Liver (tissue), 9 donors: ENCODE measurements around the gene RRP12. TPM values are rescaled to one million over a fixed set of nuclear protein-coding genes. Genes with fewer than 3 reads are reported as not detected.

ENCODE experiments used
- DNase-seq: peaks from one replicate; pipeline ENCODE4 v3.0.0-alpha.2; 2017; ENCODE audit warnings: low spot score
- H3K27ac ChIP-seq, 2 donors: one replicate each; pipeline ENCODE4 v1.7.0; 2013; ENCODE audit warnings: inconsistent platforms in 2 of 2, low read length in 2 of 2, control low read depth in 1 of 2, low read depth in 1 of 2, mild to moderate bottlenecking in 1 of 2
- H3K27me3 ChIP-seq, 4 donors: one replicate each; pipeline versions ENCODE4 v1.6.1 to v1.7.0; 2013; ENCODE audit warnings: low read length in 3 of 4, inconsistent platforms in 1 of 4, mild to moderate bottlenecking in 1 of 4, moderate library complexity in 1 of 4; ENCODE audit not compliant: control insufficient read depth in 4 of 4, insufficient read depth in 4 of 4
- H3K36me3 ChIP-seq, 4 donors: one replicate each; pipeline versions ENCODE4 v1.6.1 to v1.7.0; 2013; ENCODE audit warnings: low read length in 3 of 4, mild to moderate bottlenecking in 3 of 4, low read depth in 1 of 4, moderate library complexity in 1 of 4; ENCODE audit not compliant: control insufficient read depth in 4 of 4, insufficient read depth in 3 of 4
- H3K4me1 ChIP-seq, 4 donors: one replicate each; pipeline versions ENCODE4 v1.6.1 to v1.7.0; 2013; ENCODE audit warnings: low read length in 3 of 4, mild to moderate bottlenecking in 3 of 4, moderate library complexity in 1 of 4; ENCODE audit not compliant: control insufficient read depth in 4 of 4, insufficient read depth in 4 of 4
- H3K4me3 ChIP-seq, 3 donors: one replicate each; pipeline versions ENCODE4 v1.6.1 to v1.7.0; 2013; ENCODE audit warnings: low read length in 3 of 3, control low read depth in 1 of 3, low read depth in 1 of 3, mild to moderate bottlenecking in 1 of 3
- H3K9ac ChIP-seq, 2 donors: one replicate each; pipeline ENCODE4 v1.7.0; 2013; ENCODE audit warnings: low read length in 2 of 2, mild to moderate bottlenecking in 2 of 2, moderate library complexity in 2 of 2, control low read depth in 1 of 2, low read depth in 1 of 2
- H3K9me3 ChIP-seq, 4 donors: one replicate each; pipeline versions ENCODE4 v1.6.1 to v1.7.0; 2013; ENCODE audit warnings: low read length in 3 of 4; ENCODE audit not compliant: control insufficient read depth in 4 of 4
- EGR1 ChIP-seq, 2 donors: IDR thresholded peaks; 2 replicates each; pipeline ENCODE4 v1.6.1; 2016 to 2018; ENCODE audit warnings: antibody characterized with exemption in 2 of 2, low read depth in 2 of 2
- FOXA1 ChIP-seq: IDR thresholded peaks from 2 replicates; pipeline ENCODE4 v1.6.1; 2016; ENCODE audit warnings: antibody characterized with exemption
- FOXA2 ChIP-seq: IDR thresholded peaks from 2 replicates; pipeline ENCODE4 v1.6.1; 2016; ENCODE audit warnings: antibody characterized with exemption
- GABPA ChIP-seq, 2 donors: IDR thresholded peaks in 1 of 2; conservative IDR thresholded peaks in 1 of 2; 2 replicates each; pipeline ENCODE4 v1.6.1; 2016; ENCODE audit warnings: antibody characterized with exemption in 2 of 2, mild to moderate bottlenecking in 1 of 2, moderate library complexity in 1 of 2
- HNF4A ChIP-seq, 2 donors: conservative IDR thresholded peaks; 2 replicates each; pipeline ENCODE4 v1.6.1; 2016; ENCODE audit warnings: antibody characterized with exemption in 2 of 2, mild to moderate bottlenecking in 2 of 2
- HNF4G ChIP-seq: IDR thresholded peaks from 2 replicates; pipeline ENCODE4 v1.6.1; 2016; ENCODE audit warnings: antibody characterized with exemption
- JUND ChIP-seq, 2 donors: IDR thresholded peaks; 2 replicates each; pipeline ENCODE4 v1.6.1; 2016; ENCODE audit warnings: antibody characterized with exemption in 2 of 2
- NR2F2 ChIP-seq: IDR thresholded peaks from 2 replicates; pipeline ENCODE4 v1.6.1; 2016; ENCODE audit warnings: antibody characterized with exemption
- RAD21 ChIP-seq, 2 donors: IDR thresholded peaks; 2 replicates each; pipeline ENCODE4 v1.6.1; 2016; ENCODE audit warnings: antibody characterized with exemption in 2 of 2, mild to moderate bottlenecking in 2 of 2
- RXRA ChIP-seq, 2 donors: IDR thresholded peaks; 2 replicates each; pipeline ENCODE4 v1.6.1; 2017 to 2018; ENCODE audit warnings: antibody characterized with exemption in 2 of 2, mild to moderate bottlenecking in 1 of 2
- SP1 ChIP-seq: IDR thresholded peaks from 2 replicates; pipeline ENCODE4 v1.6.1; 2018; ENCODE audit warnings: antibody characterized with exemption, mild to moderate bottlenecking
- TAF1 ChIP-seq: conservative IDR thresholded peaks from 2 replicates; pipeline ENCODE4 v1.6.1; 2016; ENCODE audit warnings: antibody characterized with exemption, mild to moderate bottlenecking
- YY1 ChIP-seq: IDR thresholded peaks from 2 replicates; pipeline ENCODE4 v1.6.1; 2016; ENCODE audit warnings: antibody characterized with exemption, mild to moderate bottlenecking
- WGBS: extraction: QIAGEN DNeasy Blood & Tissue Kit; methylation state at CpG from one replicate; pipeline ENCODE4 v1.1.7; 2013; 5-methylcytosine and 5-hydroxymethylcytosine counted together
- polyA plus RNA-seq, 2 donors: library from polyadenylated mRNA; stranded (reverse) in 1 of 2; unstranded in 1 of 2; fragments of 200-250 nt in 1 of 2; fragments of >200 nt in 1 of 2; fragmentation: Nextera tagmentation in 1 of 2; extraction: Ambion mirVana in 1 of 2; gene quantifications; one replicate each; pipeline versions ENCODE4 v1.2.1 to v1.2.3, GENCODE V29; 2013 to 2015
- total RNA-seq, 2 donors: library from RNA; depleted of rRNA; stranded (reverse); fragments of >200 nt; gene quantifications; one replicate each; pipeline ENCODE4 v1.2.3, GENCODE V29; 2014
- TF ChIP-seq, protein P1 (sequence below): fragments of 150-350 bp; IDR thresholded peaks from 2 replicates; pipeline ENCODE4 v1.5.1; 2017; ENCODE audit warnings: improper control_type of control experiment, low read depth, low read length; ENCODE audit not compliant: missing input control
- TF ChIP-seq, protein P2 (sequence below): IDR thresholded peaks from 2 replicates; pipeline ENCODE4 v1.6.1; 2016; ENCODE audit warnings: antibody characterized with exemption, mild to moderate bottlenecking
- TF ChIP-seq, protein P3 (sequence below): IDR thresholded peaks from 2 replicates; pipeline ENCODE4 v1.6.1; 2016; ENCODE audit warnings: antibody characterized with exemption
- TF ChIP-seq, protein P4 (sequence below): IDR thresholded peaks from 2 replicates; pipeline ENCODE4 v1.6.1; 2016; ENCODE audit warnings: antibody characterized with exemption
- TF ChIP-seq, protein P5 (sequence below): IDR thresholded peaks from 2 replicates; pipeline ENCODE4 v1.6.1; 2016; ENCODE audit warnings: antibody characterized with exemption
- donor health status: healthy.
- donor health status: healthy.
- donor health status: healthy.
- donor health status: healthy.
- donor health status: healthy.

RRP12 gene
- total and polyA plus RNA-seq, 4 donors: 5.7 to 9.6 (median 6.9) TPM

DNA sequence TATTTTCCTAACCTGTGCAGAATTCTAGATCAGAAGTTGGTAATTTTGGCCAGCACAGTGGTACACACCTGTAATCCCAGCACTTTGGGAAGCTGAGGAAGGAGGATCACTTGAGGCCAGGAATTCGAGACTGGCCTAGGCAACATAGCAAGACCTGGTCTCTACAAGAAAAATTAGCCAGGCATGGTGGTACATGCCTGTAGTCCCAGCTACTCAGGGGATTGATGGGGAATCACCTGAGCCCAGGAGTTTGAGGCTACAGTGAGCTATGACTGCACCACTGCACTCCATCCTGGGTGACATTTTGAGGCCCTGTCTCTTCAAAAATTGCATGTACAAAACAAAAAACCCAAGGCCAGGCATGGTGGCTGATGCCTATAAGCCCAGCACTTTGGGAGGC lies 33.4 kb upstream of the RRP12 start:
- Histone ChIP-seq H3K27ac (no peak overlapping the region), H3K9ac (no peak overlapping the region), H3K27me3 (no peaks in the 10 kb centered on the region), H3K4me3 (no peak overlapping the region), H3K9me3 (no peaks in the 10 kb centered on the region), H3K36me3 (peaks cover 3 to 48% (median 40%) of the 10 kb centered on the region in 4 donors), H3K4me1 (peaks cover 0 to 4% (median 2%) of the 10 kb centered on the region in 4 donors)
- no peak for DNase-seq
- 98% methylated on average over 1 of the region's 1 CpG for WGBS
- TF ChIP-seq FOXA1 (no peak), RXRA (IDR thresholded peaks at IDR 0.05) (no peak), JUND (IDR thresholded peaks at IDR 0.05) (no peak), FOXA2 (no peak), NR2F2 (no peak), TAF1 (no peak), YY1 (no peak), RAD21 (IDR thresholded peaks at IDR 0.05) (no peak), GABPA (IDR thresholded peaks at IDR 0.05 in 1 of 2, conservative IDR thresholded peaks at IDR 0.05 in 1 of 2) (no peak), HNF4G (no peak), SP1 (no peak), HNF4A (conservative IDR thresholded peaks at IDR 0.05) (no peak), EGR1 (IDR thresholded peaks at IDR 0.05; ENCODE audit: low read depth in 2 of 2) (no peak)
- TF ChIP-seq, protein P1, sequence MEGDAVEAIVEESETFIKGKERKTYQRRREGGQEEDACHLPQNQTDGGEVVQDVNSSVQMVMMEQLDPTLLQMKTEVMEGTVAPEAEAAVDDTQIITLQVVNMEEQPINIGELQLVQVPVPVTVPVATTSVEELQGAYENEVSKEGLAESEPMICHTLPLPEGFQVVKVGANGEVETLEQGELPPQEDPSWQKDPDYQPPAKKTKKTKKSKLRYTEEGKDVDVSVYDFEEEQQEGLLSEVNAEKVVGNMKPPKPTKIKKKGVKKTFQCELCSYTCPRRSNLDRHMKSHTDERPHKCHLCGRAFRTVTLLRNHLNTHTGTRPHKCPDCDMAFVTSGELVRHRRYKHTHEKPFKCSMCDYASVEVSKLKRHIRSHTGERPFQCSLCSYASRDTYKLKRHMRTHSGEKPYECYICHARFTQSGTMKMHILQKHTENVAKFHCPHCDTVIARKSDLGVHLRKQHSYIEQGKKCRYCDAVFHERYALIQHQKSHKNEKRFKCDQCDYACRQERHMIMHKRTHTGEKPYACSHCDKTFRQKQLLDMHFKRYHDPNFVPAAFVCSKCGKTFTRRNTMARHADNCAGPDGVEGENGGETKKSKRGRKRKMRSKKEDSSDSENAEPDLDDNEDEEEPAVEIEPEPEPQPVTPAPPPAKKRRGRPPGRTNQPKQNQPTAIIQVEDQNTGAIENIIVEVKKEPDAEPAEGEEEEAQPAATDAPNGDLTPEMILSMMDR: no peak
- TF ChIP-seq, protein P2, sequence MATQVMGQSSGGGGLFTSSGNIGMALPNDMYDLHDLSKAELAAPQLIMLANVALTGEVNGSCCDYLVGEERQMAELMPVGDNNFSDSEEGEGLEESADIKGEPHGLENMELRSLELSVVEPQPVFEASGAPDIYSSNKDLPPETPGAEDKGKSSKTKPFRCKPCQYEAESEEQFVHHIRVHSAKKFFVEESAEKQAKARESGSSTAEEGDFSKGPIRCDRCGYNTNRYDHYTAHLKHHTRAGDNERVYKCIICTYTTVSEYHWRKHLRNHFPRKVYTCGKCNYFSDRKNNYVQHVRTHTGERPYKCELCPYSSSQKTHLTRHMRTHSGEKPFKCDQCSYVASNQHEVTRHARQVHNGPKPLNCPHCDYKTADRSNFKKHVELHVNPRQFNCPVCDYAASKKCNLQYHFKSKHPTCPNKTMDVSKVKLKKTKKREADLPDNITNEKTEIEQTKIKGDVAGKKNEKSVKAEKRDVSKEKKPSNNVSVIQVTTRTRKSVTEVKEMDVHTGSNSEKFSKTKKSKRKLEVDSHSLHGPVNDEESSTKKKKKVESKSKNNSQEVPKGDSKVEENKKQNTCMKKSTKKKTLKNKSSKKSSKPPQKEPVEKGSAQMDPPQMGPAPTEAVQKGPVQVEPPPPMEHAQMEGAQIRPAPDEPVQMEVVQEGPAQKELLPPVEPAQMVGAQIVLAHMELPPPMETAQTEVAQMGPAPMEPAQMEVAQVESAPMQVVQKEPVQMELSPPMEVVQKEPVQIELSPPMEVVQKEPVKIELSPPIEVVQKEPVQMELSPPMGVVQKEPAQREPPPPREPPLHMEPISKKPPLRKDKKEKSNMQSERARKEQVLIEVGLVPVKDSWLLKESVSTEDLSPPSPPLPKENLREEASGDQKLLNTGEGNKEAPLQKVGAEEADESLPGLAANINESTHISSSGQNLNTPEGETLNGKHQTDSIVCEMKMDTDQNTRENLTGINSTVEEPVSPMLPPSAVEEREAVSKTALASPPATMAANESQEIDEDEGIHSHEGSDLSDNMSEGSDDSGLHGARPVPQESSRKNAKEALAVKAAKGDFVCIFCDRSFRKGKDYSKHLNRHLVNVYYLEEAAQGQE: no peak
- TF ChIP-seq, protein P3, sequence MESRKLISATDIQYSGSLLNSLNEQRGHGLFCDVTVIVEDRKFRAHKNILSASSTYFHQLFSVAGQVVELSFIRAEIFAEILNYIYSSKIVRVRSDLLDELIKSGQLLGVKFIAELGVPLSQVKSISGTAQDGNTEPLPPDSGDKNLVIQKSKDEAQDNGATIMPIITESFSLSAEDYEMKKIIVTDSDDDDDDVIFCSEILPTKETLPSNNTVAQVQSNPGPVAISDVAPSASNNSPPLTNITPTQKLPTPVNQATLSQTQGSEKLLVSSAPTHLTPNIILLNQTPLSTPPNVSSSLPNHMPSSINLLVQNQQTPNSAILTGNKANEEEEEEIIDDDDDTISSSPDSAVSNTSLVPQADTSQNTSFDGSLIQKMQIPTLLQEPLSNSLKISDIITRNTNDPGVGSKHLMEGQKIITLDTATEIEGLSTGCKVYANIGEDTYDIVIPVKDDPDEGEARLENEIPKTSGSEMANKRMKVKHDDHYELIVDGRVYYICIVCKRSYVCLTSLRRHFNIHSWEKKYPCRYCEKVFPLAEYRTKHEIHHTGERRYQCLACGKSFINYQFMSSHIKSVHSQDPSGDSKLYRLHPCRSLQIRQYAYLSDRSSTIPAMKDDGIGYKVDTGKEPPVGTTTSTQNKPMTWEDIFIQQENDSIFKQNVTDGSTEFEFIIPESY: no peak
- TF ChIP-seq, protein P4, sequence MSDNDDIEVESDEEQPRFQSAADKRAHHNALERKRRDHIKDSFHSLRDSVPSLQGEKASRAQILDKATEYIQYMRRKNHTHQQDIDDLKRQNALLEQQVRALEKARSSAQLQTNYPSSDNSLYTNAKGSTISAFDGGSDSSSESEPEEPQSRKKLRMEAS: no peak
- TF ChIP-seq, protein P5, sequence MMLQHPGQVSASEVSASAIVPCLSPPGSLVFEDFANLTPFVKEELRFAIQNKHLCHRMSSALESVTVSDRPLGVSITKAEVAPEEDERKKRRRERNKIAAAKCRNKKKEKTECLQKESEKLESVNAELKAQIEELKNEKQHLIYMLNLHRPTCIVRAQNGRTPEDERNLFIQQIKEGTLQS: no peak
